HepG2 (cell line): ENCODE measurements around the gene PUDP. TPM values are rescaled to one million over a fixed set of nuclear protein-coding genes. Genes with fewer than 3 reads are reported as not detected.

Source experiments
- ATAC-seq: fragments of 200-7000 bp; cut with Tn5 transposase; 3 replicates; pipeline ENCODE4 v1.9.1; 2020; ENCODE audit warnings: mild to moderate bottlenecking, moderate library complexity
- BruUV-seq: library from RNA; stranded (reverse); fragments of 400-500 nt; replicated peaks from 2 replicates; lab custom pipeline; 2021; lab: Mats Ljungman, UMichigan
- CTCF ChIA-PET: fragments of 300-600 bp; formaldehyde crosslinking; extraction: SDS; loops from one replicate; lab custom pipeline; 2021; ENCODE audit warnings: low total read pairs, inconsistent platforms, low intra/inter-chr PET ratio; lab: Yijun Ruan, JAX
- POLR2A ChIA-PET: fragments of 350-600 bp; sonication (Branson Sonifier 250); formaldehyde crosslinking; loops from one replicate; lab custom pipeline; 2020; ENCODE audit warnings: antibody characterized with exemption, inconsistent platforms; lab: Yijun Ruan, JAX
- DNase-seq: peaks from one replicate; pipeline ENCODE4 v3.0.0-alpha.2; 2015; ENCODE audit warnings: low spot score
- FAIRE-seq: peaks from 3 replicates; lab custom pipeline; 2011; peaks lifted over from hg19 to GRCh38; lab: Jason Lieb, UNC
- H2AFZ ChIP-seq: one replicate; pipeline ENCODE4 v1.6.1; 2011; ENCODE audit warnings: low read length, inconsistent platforms
- H3K27ac ChIP-seq: fragments of 300-600 bp; 3 replicates; pipeline ENCODE4 v1.8.0; 2011; ENCODE audit warnings: mixed run types, mild to moderate bottlenecking, mixed read lengths, low read length, inconsistent platforms; ENCODE audit not compliant: insufficient read depth; ENCODE audit errors: extremely low read length
- H3K27me3 ChIP-seq, 2 experiments: fragments of 200-600 bp in 1 of 2; 2 replicates in 1 of 2; 3 replicates in 1 of 2; pipeline versions ENCODE4 v1.6.0 to v1.8.0; 2011; ENCODE audit warnings: low read length in 2 of 2, mild to moderate bottlenecking in 2 of 2, moderate library complexity in 2 of 2, inconsistent platforms in 1 of 2; ENCODE audit not compliant: insufficient read depth in 2 of 2, control insufficient read depth in 1 of 2
- H3K36me3 ChIP-seq, 2 experiments: fragments of 200-600 bp in 1 of 2; replicated peaks in 1 of 2; 2 replicates in 1 of 2; 3 replicates in 1 of 2; pipeline versions ENCODE4 v1.5.1 to v1.8.0; 2011; ENCODE audit warnings: low read length in 2 of 2, inconsistent platforms in 1 of 2; ENCODE audit not compliant: insufficient read depth in 2 of 2, control insufficient read depth in 1 of 2
- H3K4me1 ChIP-seq: 2 replicates; pipeline ENCODE4 v1.5.1; 2012; ENCODE audit warnings: low read length, inconsistent platforms; ENCODE audit not compliant: insufficient read depth
- H3K4me2 ChIP-seq: 2 replicates; pipeline ENCODE4 v1.6.0; 2011; ENCODE audit warnings: low read depth, low read length, inconsistent platforms
- H3K4me3 ChIP-seq, 3 experiments: fragments of 200-600 bp in 1 of 3; sonication (generic), shearing (Covaris generic) in 1 of 3; replicated peaks in 1 of 3; 2 replicates each; pipeline ENCODE4 v1.5.1; 2011 to 2016; ENCODE audit warnings: low read length in 3 of 3, inconsistent platforms in 2 of 3, low read depth in 2 of 3, mild to moderate bottlenecking in 2 of 3, control low read depth in 1 of 3, mixed read lengths in 1 of 3; ENCODE audit not compliant: insufficient read depth in 1 of 3
- H3K79me2 ChIP-seq: one replicate; pipeline ENCODE4 v1.6.1; 2011; ENCODE audit warnings: low read length, inconsistent platforms; ENCODE audit not compliant: insufficient read depth
- H3K9ac ChIP-seq: 2 replicates; pipeline ENCODE4 v1.6.0; 2011; ENCODE audit warnings: mild to moderate bottlenecking, low read depth, low read length, inconsistent platforms; ENCODE audit not compliant: insufficient read depth
- H3K9me3 ChIP-seq: 2 replicates; pipeline ENCODE4 v1.5.1; 2012; ENCODE audit warnings: mild to moderate bottlenecking, low read length
- H4K20me1 ChIP-seq: 2 replicates; pipeline ENCODE4 v1.6.0; 2011; ENCODE audit warnings: inconsistent platforms, mild to moderate bottlenecking, low read length, moderate library complexity; ENCODE audit not compliant: insufficient read depth
- CBX1 ChIP-seq: IDR thresholded peaks from one replicate; pipeline ENCODE4 v1.6.1; 2016; ENCODE audit warnings: antibody characterized with exemption, low read depth
- GTF3A ChIP-seq: sonication (generic); formaldehyde crosslinking; conservative IDR thresholded peaks from 2 replicates; pipeline ENCODE4 v1.4.0; 2020; ENCODE audit warnings: mild to moderate bottlenecking, missing genetic modification reagents
- MAFK ChIP-seq, 2 experiments: IDR thresholded peaks in 1 of 2; conservative IDR thresholded peaks in 1 of 2; 2 replicates each; pipeline ENCODE4 v1.6.1; 2011; ENCODE audit warnings: improper control_type of control experiment in 2 of 2, low read length in 2 of 2
- MXD4 ChIP-seq: IDR thresholded peaks from 2 replicates; pipeline ENCODE4 v1.6.1; 2016; ENCODE audit warnings: mild to moderate bottlenecking, missing biosample characterization, missing genetic modification reagents
- STAG1 ChIP-seq: sonication (generic); formaldehyde crosslinking; IDR thresholded peaks from 2 replicates; pipeline ENCODE4 v1.4.0; 2020; ENCODE audit warnings: missing genetic modification reagents
- ZBTB8A ChIP-seq: sonication (generic); formaldehyde crosslinking; IDR thresholded peaks from 2 replicates; pipeline ENCODE4 v1.4.0; 2020; ENCODE audit warnings: mild to moderate bottlenecking, low read depth, missing genetic modification reagents, borderline replicate concordance
- ZFX ChIP-seq: sonication (generic); formaldehyde crosslinking; IDR thresholded peaks from 2 replicates; pipeline ENCODE4 v1.4.0; 2020; ENCODE audit warnings: mild to moderate bottlenecking, low read depth, missing genetic modification reagents, moderate library complexity
- ZNF207 ChIP-seq: fragments of 450-650 bp; IDR thresholded peaks from 2 replicates; pipeline ENCODE4 v1.6.1; 2016; ENCODE audit warnings: antibody characterized with exemption, borderline replicate concordance
- WGBS: methylation state at CpG from one replicate; pipeline ENCODE4 v1.1.6; 2017; ENCODE audit warnings: low lambda C conversion rate; 5-methylcytosine and 5-hydroxymethylcytosine counted together
- in situ Hi-C: cut with HindIII; loops from 2 replicates; pipeline ENCODE4 v1.10.0; 2017; ENCODE audit warnings: low pct_unique_long_range_greater_than_20kb; ENCODE audit not compliant: extremely low pct_ligation_motif_present
- intact Hi-C: fragments of 100-400 bp; cut with micrococcal nuclease; formaldehyde crosslinking; loops from one replicate; pipeline ENCODE4 v1.10.0; 2022; ENCODE audit not compliant: unreplicated experiment
- polyA plus RNA-seq, 8 experiments: library from polyadenylated mRNA; depleted of rRNA in 3 of 8; stranded (reverse) in 7 of 8; unstranded in 1 of 8; fragments of >200 nt; fragmentation: Illumina TruSeq in 4 of 8; extraction: Trizol in 4 of 8; gene quantifications; 2 replicates each; pipeline versions ENCODE4 v1.2.1 to v1.2.3, GENCODE V29; 2011 to 2016; ENCODE audit warnings: low read depth in 4 of 8, missing spikeins in 1 of 8, mixed read lengths in 1 of 8; ENCODE audit not compliant: insufficient read depth in 1 of 8
- total RNA-seq, 5 experiments: library from RNA; depleted of rRNA; stranded (reverse); fragments of >200 nt; fragmentation: Illumina TruSeq; extraction: Trizol; gene quantifications; 2 replicates each; pipeline ENCODE4 v1.2.3, GENCODE V29; 2016; ENCODE audit warnings: low read depth in 1 of 5
- TF ChIP-seq, protein P1 (sequence below): sonication (generic); formaldehyde crosslinking; IDR thresholded peaks from 2 replicates; pipeline ENCODE4 v1.5.0; 2020; ENCODE audit warnings: mild to moderate bottlenecking, missing genetic modification reagents, moderate library complexity

Gene PUDP
- total and polyA plus RNA-seq, 2 of the 13 experiments (the other 11 are each of a cell fraction or from before 2014, with no cell fraction given): 7.5 to 23.5 TPM

DNA sequence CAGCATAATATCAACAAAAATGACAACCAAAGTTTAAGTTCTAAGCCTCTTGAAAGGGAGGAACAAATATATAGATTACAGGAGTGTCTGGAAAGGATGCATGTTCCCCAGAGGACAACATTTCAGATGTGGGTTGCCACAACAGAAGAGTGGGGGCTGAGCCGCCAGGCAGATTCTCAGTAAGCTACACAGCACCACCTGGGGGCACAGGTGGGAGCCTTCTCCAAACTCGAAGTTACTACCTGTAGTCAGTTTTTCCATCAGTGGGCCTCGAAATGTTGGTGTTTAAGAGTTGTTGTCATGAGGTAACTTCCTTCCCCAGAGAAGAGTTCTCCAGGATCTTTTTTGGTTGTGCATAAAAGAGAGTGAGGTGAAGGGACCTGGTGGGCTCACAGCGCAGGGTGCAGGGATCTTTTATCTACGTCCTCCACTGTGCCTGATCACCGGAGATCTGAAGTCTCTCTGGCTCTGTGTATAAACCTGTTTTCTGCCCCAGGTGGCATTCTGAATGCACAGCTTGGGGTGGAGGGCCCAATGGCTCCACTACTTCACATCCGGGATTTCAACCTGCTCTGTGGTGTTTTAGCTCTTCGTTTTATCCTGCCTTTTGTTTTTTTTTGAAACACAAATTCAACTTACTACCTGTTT, 58.9 kb downstream of the PUDP start:
- Histone ChIP-seq H3K79me2 (no peaks in the 10 kb centered on the region), H3K9ac (no peak overlapping the region), H3K4me3 (no peak overlapping the region), H3K36me3 (no peaks in the 10 kb centered on the region), H3K4me2 (no peak overlapping the region), H3K27me3 (no peaks in the 10 kb centered on the region), H4K20me1 (no peaks in the 10 kb centered on the region), H3K27ac (no peak overlapping the region), H3K9me3 (no peaks in the 10 kb centered on the region), H2AFZ (no peak overlapping the region), H3K4me1 (peaks cover 12% of the 10 kb centered on the region)
- ChIA-PET CTCF (no interaction called here), POLR2A (no interaction called here)
- intact Hi-C loops: loop anchor here (1.0 kb wide), 1 partner anchor 34 kb away; no protein-coding TSS in a partner anchor
- ATAC-seq (peak; percentile 70), DNase-seq (no peak), FAIRE-seq (no peak)
- no TSS peak for BruUV-seq
- TF ChIP-seq, protein P1, sequence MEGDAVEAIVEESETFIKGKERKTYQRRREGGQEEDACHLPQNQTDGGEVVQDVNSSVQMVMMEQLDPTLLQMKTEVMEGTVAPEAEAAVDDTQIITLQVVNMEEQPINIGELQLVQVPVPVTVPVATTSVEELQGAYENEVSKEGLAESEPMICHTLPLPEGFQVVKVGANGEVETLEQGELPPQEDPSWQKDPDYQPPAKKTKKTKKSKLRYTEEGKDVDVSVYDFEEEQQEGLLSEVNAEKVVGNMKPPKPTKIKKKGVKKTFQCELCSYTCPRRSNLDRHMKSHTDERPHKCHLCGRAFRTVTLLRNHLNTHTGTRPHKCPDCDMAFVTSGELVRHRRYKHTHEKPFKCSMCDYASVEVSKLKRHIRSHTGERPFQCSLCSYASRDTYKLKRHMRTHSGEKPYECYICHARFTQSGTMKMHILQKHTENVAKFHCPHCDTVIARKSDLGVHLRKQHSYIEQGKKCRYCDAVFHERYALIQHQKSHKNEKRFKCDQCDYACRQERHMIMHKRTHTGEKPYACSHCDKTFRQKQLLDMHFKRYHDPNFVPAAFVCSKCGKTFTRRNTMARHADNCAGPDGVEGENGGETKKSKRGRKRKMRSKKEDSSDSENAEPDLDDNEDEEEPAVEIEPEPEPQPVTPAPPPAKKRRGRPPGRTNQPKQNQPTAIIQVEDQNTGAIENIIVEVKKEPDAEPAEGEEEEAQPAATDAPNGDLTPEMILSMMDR (CRISPR knock-in tag): peak; percentile 46
- no peak for TF ChIP-seq MAFK (conservative IDR thresholded peaks at IDR 0.05 in 1 of 2, IDR thresholded peaks at IDR 0.05 in 1 of 2; ENCODE audit: low read length in 2 of 2)
- TF ChIP-seq STAG1: peak; percentile 49
- in situ Hi-C loops: no loop called here
- 97% methylated on average over 2 of the region's 8 CpGs for WGBS

DNA sequence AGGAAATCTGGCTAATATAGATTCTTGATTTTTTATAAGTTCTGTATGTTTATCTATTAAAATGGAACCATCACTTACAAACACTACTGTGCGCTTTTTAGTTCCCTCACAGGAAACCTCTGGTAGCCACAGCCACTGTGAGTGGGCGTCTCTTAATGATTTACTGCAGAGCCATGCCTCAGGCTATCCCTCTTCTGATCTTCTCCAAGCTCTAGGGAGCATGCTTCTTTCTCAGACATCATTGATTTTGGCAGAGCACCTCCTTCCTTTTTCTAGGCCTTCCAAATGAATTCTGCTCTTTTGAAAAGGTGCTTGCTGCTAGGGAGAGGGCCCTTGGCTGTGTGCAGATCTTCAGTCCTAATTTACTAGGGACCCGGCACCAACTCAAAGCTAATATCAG, 61.6 kb downstream of the PUDP start:
- FAIRE-seq (no peak), DNase-seq (no peak), ATAC-seq (no peak)
- Histone ChIP-seq H3K4me3 (no peak overlapping the region), H3K9me3 (no peaks in the 10 kb centered on the region), H3K9ac (no peak overlapping the region), H4K20me1 (no peaks in the 10 kb centered on the region), H3K27me3 (no peaks in the 10 kb centered on the region), H3K79me2 (no peaks in the 10 kb centered on the region), H3K4me1 (peaks cover 11% of the 10 kb centered on the region), H3K4me2 (no peak overlapping the region), H2AFZ (no peak overlapping the region), H3K36me3 (0 out of 5 replicates have a peak, but pooled peaks cover 0 to 3% of the 10 kb centered on the region in 2 experiments), H3K27ac (no peak overlapping the region)
- in situ Hi-C loops (no loop called here), intact Hi-C loops (no loop called here)
- TF ChIP-seq GTF3A (CRISPR knock-in tag): no peak
- no peak for TF ChIP-seq MXD4 (CRISPR knock-in tag)
- TF ChIP-seq ZBTB8A (CRISPR knock-in tag): no peak
- no peak for TF ChIP-seq ZNF207
- TF ChIP-seq CBX1: no peak
- TF ChIP-seq ZFX (CRISPR knock-in tag): no peak
- no TSS peak for BruUV-seq
- ChIA-PET POLR2A (no interaction called here), CTCF (no interaction called here)
- WGBS: 100% methylated on average over 3 of the region's 3 CpGs
